BJ (cell line): Measurements from ENCODE around the gene PRPSAP1. TPM values are rescaled to one million over a fixed set of nuclear protein-coding genes. Genes with fewer than 3 reads are reported as not detected.

Experiments used
- CTCF ChIA-PET: fragments of 350-600 bp; formaldehyde crosslinking; extraction: SDS; loops from one replicate; lab custom pipeline; 2021; ENCODE audit warnings: antibody characterized with exemption, inconsistent platforms; lab: Yijun Ruan, JAX
- POLR2A ChIA-PET: fragments of 300-600 bp; sonication (Branson Sonifier 250); formaldehyde crosslinking; extraction: SDS; loops from one replicate; lab custom pipeline; 2021; ENCODE audit warnings: antibody characterized with exemption; lab: Charles Lee
- DNase-seq: peaks from one replicate; pipeline ENCODE4 v3.0.0-alpha.2; 2011; ENCODE audit warnings: low read depth
- H3K27me3 ChIP-seq: 2 replicates; pipeline ENCODE4 v1.6.0; 2011; ENCODE audit warnings: low read length; ENCODE audit not compliant: control insufficient read depth, insufficient read depth
- H3K36me3 ChIP-seq: 2 replicates; pipeline ENCODE4 v1.5.1; 2011; ENCODE audit warnings: low read length; ENCODE audit not compliant: control insufficient read depth, insufficient read depth
- H3K4me3 ChIP-seq: 2 replicates; pipeline ENCODE4 v1.5.1; 2011; ENCODE audit warnings: low read depth, mild to moderate bottlenecking, control low read depth, low read length
- CTCF ChIP-seq: IDR thresholded peaks from 2 replicates; pipeline ENCODE4 v1.5.1; 2011; ENCODE audit warnings: low read depth, mild to moderate bottlenecking, control low read depth, inconsistent platforms, low read length, moderate library complexity; ENCODE audit not compliant: insufficient read depth
- polyA plus RNA-seq: library from polyadenylated mRNA; depleted of rRNA; stranded (reverse); fragments of >200 nt; gene quantifications from 2 replicates; pipeline ENCODE4 v1.2.3, GENCODE V29; 2011

The PRPSAP1 gene
- polyA plus RNA-seq, 1 experiment: 72.8 TPM

GRCh38 chr17:76264425-76264754 is 89.3 kb downstream of the PRPSAP1 start:
- no peak for TF ChIP-seq CTCF
- ChIA-PET CTCF (interaction anchor here (0.6 to 2.3 kb wide), 8 partner anchors 10 to 143 kb away, joined by 3 to 8 read pairs (median 4); no protein-coding TSS in a partner anchor), POLR2A (no interaction called here)
- Histone ChIP-seq H3K27me3 (no peaks in the 10 kb centered on the region), H3K4me3 (peak overlapping the region; percentile 8; the same call in 1 of the 2 replicates), H3K36me3 (no peaks in the 10 kb centered on the region; the same call in 1 of the 2 replicates)
- no peak for DNase-seq

- Histone ChIP-seq H3K4me3 (no peak overlapping the region), H3K36me3 (no peaks in the 10 kb centered on the region; the same call in 1 of the 2 replicates), H3K27me3 (no peaks in the 10 kb centered on the region)
- POLR2A ChIA-PET: no interaction called here
- CTCF ChIA-PET: interaction anchor here (0.9 to 2.3 kb wide), 3 partner anchors 16 to 143 kb away, joined by 3 to 6 read pairs (median 5); no protein-coding TSS in a partner anchor
- no peak for DNase-seq
- no peak for TF ChIP-seq CTCF
Measured at GRCh38 chr17:76263896-76264295, 89.8 kb downstream of the PRPSAP1 start.

GRCh38 chr17:76262732-76263344 is 90.9 kb downstream of the PRPSAP1 start:
- TF ChIP-seq CTCF: no peak
- Histone ChIP-seq H3K36me3 (no peaks in the 10 kb centered on the region), H3K4me3 (no peak overlapping the region), H3K27me3 (no peaks in the 10 kb centered on the region)
- DNase-seq: no peak
- ChIA-PET CTCF (interaction anchor here (0.9 to 2.3 kb wide), 3 partner anchors 17 to 142 kb away, joined by 3 to 5 read pairs (median 3); no protein-coding TSS in a partner anchor), POLR2A (no interaction called here)

GRCh38 chr17:76261421-76262215 is 92.1 kb downstream of the PRPSAP1 start:
- ChIA-PET CTCF (interaction anchor here (1.2 to 1.3 kb wide), 3 partner anchors 10 to 18 kb away, joined by 3 read pairs; no protein-coding TSS in a partner anchor), POLR2A (no interaction called here)
- DNase-seq: no peak
- Histone ChIP-seq H3K36me3 (no peaks in the 10 kb centered on the region), H3K4me3 (no peak overlapping the region), H3K27me3 (no peaks in the 10 kb centered on the region)
- TF ChIP-seq CTCF: no peak

GRCh38 chr17:76260669-76261068 is 93.0 kb downstream of the PRPSAP1 start:
- no peak for TF ChIP-seq CTCF
- ChIA-PET CTCF (interaction anchor here (1.3 kb wide), 2 partner anchors 9 to 19 kb away, joined by 3 read pairs; no protein-coding TSS in a partner anchor), POLR2A (no interaction called here)
- Histone ChIP-seq H3K27me3 (no peaks in the 10 kb centered on the region), H3K4me3 (no peak overlapping the region), H3K36me3 (no peaks in the 10 kb centered on the region)
- no peak for DNase-seq
